A673 (cell line): ENCODE data around the gene OTOA. TPM values are rescaled to one million over a fixed set of nuclear protein-coding genes. Genes with fewer than 3 reads are reported as not detected.

Source experiments
- BruUV-seq: library from RNA; stranded (reverse); fragments of 400-500 nt; replicated peaks from 2 replicates; lab custom pipeline; 2021; lab: Mats Ljungman, UMichigan
- CTCF ChIA-PET: fragments of 300-600 bp; sonication (Branson Sonifier 250); formaldehyde crosslinking; loops from one replicate; lab custom pipeline; 2022; ENCODE audit warnings: antibody characterized with exemption; lab: Charles Lee
- POLR2A ChIA-PET: fragments of 300-600 bp; sonication (Branson Sonifier 250); formaldehyde crosslinking; loops from one replicate; lab custom pipeline; 2022; ENCODE audit warnings: antibody characterized with exemption; ENCODE audit not compliant: low non-redundant PET; lab: Charles Lee
- DNase-seq: peaks from one replicate; pipeline ENCODE4 v3.0.0-alpha.2; 2015; ENCODE audit warnings: low spot score
- H3K27ac ChIP-seq: fragments of 200-600 bp; sonication (generic); 2 replicates; pipeline ENCODE4 v1.5.1; 2016; ENCODE audit warnings: mixed run types, low read depth, mild to moderate bottlenecking, mixed read lengths, antibody characterized with exemption, low read length; ENCODE audit not compliant: poor library complexity, severe bottlenecking
- H3K27me3 ChIP-seq: fragments of 200-600 bp; sonication (generic); replicated peaks from 2 replicates; pipeline ENCODE4 v1.6.1; 2017; ENCODE audit warnings: mixed run types, low read depth, mild to moderate bottlenecking, mixed read lengths, antibody characterized with exemption, low read length; ENCODE audit not compliant: insufficient read depth, poor library complexity
- H3K36me3 ChIP-seq: fragments of 200-600 bp; sonication (generic); 2 replicates; pipeline ENCODE4 v1.6.1; 2016; ENCODE audit warnings: mixed run types, mild to moderate bottlenecking, mixed read lengths, antibody characterized with exemption, low read length; ENCODE audit not compliant: insufficient read depth, poor library complexity, severe bottlenecking
- H3K4me1 ChIP-seq: fragments of 200-600 bp; sonication (generic); 2 replicates; pipeline ENCODE4 v1.6.1; 2017; ENCODE audit warnings: mixed run types, mild to moderate bottlenecking, mixed read lengths, antibody characterized with exemption, low read length; ENCODE audit not compliant: insufficient read depth, poor library complexity, severe bottlenecking
- H3K4me3 ChIP-seq: fragments of 200-600 bp; sonication (generic); 2 replicates; pipeline ENCODE4 v1.5.1; 2016; ENCODE audit warnings: low read depth, mixed run types, mild to moderate bottlenecking, mixed read lengths, low read length; ENCODE audit not compliant: poor library complexity, severe bottlenecking
- H3K9me3 ChIP-seq: fragments of 200-600 bp; sonication (generic); 2 replicates; pipeline ENCODE4 v1.6.1; 2016; ENCODE audit warnings: mixed run types, low read depth, mild to moderate bottlenecking, mixed read lengths, antibody characterized with exemption, low read length; ENCODE audit not compliant: poor library complexity, severe bottlenecking
- EZH2 ChIP-seq: fragments of 200-600 bp; sonication (generic); IDR thresholded peaks from 2 replicates; pipeline ENCODE4 v1.6.1; 2017; ENCODE audit warnings: borderline replicate concordance, low read depth, mild to moderate bottlenecking, mixed read lengths, antibody characterized with exemption, low read length; ENCODE audit not compliant: poor library complexity, severe bottlenecking
- intact Hi-C: fragments of 100-400 bp; cut with micrococcal nuclease; formaldehyde crosslinking; loops from one replicate; pipeline ENCODE4 v1.10.0; 2022; ENCODE audit not compliant: unreplicated experiment
- total RNA-seq: library from RNA; stranded (reverse); gene quantifications from 2 replicates; pipeline ENCODE4 v1.2.3, GENCODE V29; 2021
- TF ChIP-seq, protein P1 (sequence below): fragments of 300-800, 200-600 bp; sonication (generic); conservative IDR thresholded peaks from 2 replicates; pipeline ENCODE4 v1.5.1; 2017; ENCODE audit warnings: low read depth, mild to moderate bottlenecking, antibody characterized with exemption, low read length, moderate library complexity, mixed read lengths

The OTOA gene
- total RNA-seq, 1 experiment from 2014 or later = 0.13 TPM

DNA sequence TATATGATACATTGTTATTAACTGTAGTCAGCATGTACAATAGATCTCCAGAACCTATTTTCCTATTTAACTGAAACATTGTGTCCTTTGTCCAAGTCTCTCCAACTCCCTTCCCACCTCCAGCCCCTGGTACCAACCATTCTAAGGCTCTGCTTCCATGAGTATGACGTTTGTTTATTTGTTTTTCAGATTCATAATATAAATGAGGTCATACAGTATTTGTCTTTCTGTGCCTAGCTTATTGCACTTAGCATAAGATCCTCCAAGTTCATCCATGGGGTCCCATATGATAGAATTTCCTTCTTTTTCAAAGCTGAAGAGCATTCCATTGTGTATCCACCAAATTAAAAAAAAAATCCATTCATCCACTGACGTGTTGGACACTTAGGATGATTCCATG lies 39.4 kb downstream of the OTOA start:
- no peak overlapping the region for H3K4me3 ChIP-seq
- DNase-seq = no peak
- ChIA-PET CTCF (no interaction called here), POLR2A (no interaction called here)
- H3K9me3 ChIP-seq = no peaks in the 10 kb centered on the region
- no peak for TF ChIP-seq EZH2
- TF ChIP-seq, protein P1, sequence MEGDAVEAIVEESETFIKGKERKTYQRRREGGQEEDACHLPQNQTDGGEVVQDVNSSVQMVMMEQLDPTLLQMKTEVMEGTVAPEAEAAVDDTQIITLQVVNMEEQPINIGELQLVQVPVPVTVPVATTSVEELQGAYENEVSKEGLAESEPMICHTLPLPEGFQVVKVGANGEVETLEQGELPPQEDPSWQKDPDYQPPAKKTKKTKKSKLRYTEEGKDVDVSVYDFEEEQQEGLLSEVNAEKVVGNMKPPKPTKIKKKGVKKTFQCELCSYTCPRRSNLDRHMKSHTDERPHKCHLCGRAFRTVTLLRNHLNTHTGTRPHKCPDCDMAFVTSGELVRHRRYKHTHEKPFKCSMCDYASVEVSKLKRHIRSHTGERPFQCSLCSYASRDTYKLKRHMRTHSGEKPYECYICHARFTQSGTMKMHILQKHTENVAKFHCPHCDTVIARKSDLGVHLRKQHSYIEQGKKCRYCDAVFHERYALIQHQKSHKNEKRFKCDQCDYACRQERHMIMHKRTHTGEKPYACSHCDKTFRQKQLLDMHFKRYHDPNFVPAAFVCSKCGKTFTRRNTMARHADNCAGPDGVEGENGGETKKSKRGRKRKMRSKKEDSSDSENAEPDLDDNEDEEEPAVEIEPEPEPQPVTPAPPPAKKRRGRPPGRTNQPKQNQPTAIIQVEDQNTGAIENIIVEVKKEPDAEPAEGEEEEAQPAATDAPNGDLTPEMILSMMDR = no peak
- no peaks in the 10 kb centered on the region for H3K36me3 ChIP-seq
- no peaks in the 10 kb centered on the region for H3K4me1 ChIP-seq
- no peak overlapping the region for H3K27ac ChIP-seq
- H3K27me3 ChIP-seq = no peaks in the 10 kb centered on the region
- no TSS peak for BruUV-seq
- intact Hi-C loops = no loop called here

DNA sequence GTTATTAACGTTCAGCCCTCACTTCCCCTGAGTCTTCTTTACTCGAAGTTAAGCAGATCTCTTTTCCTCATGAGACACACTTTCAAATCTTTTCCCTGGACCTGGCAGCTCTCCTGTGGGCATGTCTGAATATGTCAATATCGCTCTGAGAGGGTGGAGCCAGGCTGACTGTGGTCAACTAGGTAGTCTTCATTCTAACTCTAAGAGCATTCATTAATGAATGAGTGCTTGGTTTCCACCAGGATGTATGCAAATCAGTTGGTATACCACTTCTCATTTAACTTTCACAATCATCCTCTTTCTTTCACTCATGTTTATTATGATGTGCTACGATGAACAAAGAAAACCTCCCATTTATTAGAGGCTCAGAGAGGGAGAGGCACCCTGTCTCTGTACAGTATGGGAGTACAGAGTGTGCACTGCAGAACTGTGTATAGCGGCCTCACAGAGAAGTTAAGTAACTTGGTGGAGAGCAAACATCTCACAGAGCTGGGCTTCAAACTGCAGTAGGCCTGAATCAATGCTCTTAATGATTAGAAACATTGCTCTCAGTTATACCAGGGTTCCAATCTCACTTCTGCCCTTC lies 39.9 kb downstream of the OTOA start:
- DNase-seq = no peak
- H3K9me3 ChIP-seq = no peaks in the 10 kb centered on the region
- no peak for TF ChIP-seq EZH2
- TF ChIP-seq, protein P1 = no peak
- no peak overlapping the region for H3K4me3 ChIP-seq
- H3K27ac ChIP-seq = no peak overlapping the region
- no peaks in the 10 kb centered on the region for H3K4me1 ChIP-seq
- ChIA-PET CTCF (no interaction called here), POLR2A (no interaction called here)
- BruUV-seq = no TSS peak
- no peaks in the 10 kb centered on the region for H3K27me3 ChIP-seq
- intact Hi-C loops = no loop called here
- no peaks in the 10 kb centered on the region for H3K36me3 ChIP-seq

DNA sequence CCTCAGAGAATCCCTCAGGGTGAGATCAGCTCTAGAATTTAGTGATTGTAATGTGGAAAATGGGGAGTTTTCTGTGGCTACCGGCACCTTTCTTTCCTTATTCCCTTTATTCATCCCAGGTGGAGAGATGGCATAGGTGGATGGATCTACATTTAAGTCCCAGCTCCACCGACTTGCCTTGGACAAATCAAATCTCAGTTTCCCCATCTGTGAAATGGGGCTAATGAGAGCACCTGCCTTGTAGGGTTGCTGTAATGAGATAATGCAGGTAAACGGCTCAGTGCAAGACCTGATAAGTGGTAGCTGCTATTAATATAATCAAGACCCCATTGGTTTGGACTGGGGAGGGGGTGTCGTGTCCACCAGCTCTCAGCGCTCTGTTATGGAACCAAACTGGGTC lies 40.5 kb downstream of the OTOA start:
- DNase-seq = no peak
- TF ChIP-seq, protein P1 = no peak
- TF ChIP-seq EZH2 = no peak
- no peaks in the 10 kb centered on the region for H3K4me1 ChIP-seq
- intact Hi-C loops = no loop called here
- no TSS peak for BruUV-seq
- CTCF ChIA-PET = no interaction called here
- POLR2A ChIA-PET = no interaction called here
- H3K27ac ChIP-seq = no peak overlapping the region
- H3K36me3 ChIP-seq = no peaks in the 10 kb centered on the region
- H3K9me3 ChIP-seq = no peaks in the 10 kb centered on the region
- no peaks in the 10 kb centered on the region for H3K27me3 ChIP-seq
- H3K4me3 ChIP-seq = no peak overlapping the region
